ENCODE data around the gene PRG3. TPM values are rescaled to one million over a fixed set of nuclear protein-coding genes. Genes with fewer than 3 reads are reported as not detected.

PRG3 gene
- total RNA-seq, 6 experiments from 2014 or later = not detected

GRCh38 chr11:57392066-57392762, 11.3 kb upstream of the PRG3 start:
- no peak for DNase-seq
- H3K9me3 ChIP-seq = no peaks in the 10 kb centered on the region
- intact Hi-C loops (cut with DNase I) = no loop called here
- H3K4me3 ChIP-seq = no peak overlapping the region
- no peaks in the 10 kb centered on the region for H3K27me3 ChIP-seq
- no peak for TF ChIP-seq POLR2A (IDR thresholded peaks at IDR 0.05)
- no peak for TF ChIP-seq CTCF (IDR thresholded peaks at IDR 0.05)
- no peaks in the 10 kb centered on the region for H3K36me3 ChIP-seq
- H3K27ac ChIP-seq = no peak overlapping the region
- ATAC-seq = no peak
- H3K4me1 ChIP-seq = peaks cover 0 to 5% (median 0%) of the 10 kb centered on the region in 4 donors
- 75% methylated on average over 7 of the region's 8 CpGs for WGBS (ENCODE audit: insufficient coverage, low coverage, low lambda C conversion rate, missing lambda C conversion rate)

- no peak for TF ChIP-seq CTCF (IDR thresholded peaks at IDR 0.05)
- Histone ChIP-seq H3K27ac (no peak overlapping the region), H3K36me3 (no peaks in the 10 kb centered on the region), H3K27me3 (no peaks in the 10 kb centered on the region), H3K9me3 (no peaks in the 10 kb centered on the region), H3K4me1 (no peaks in the 10 kb centered on the region), H3K4me3 (no peak overlapping the region)
- WGBS (ENCODE audit: insufficient coverage, low coverage, low lambda C conversion rate, missing lambda C conversion rate) = 60% methylated on average over 2 of the region's 2 CpGs
- ATAC-seq (no peak), DNase-seq (no peak)
- intact Hi-C loops (cut with DNase I) = no loop called here
These were observed 10.6 kb upstream of the PRG3 start for GRCh38 chr11:57391539-57391938.

- Histone ChIP-seq H3K27ac (no peak overlapping the region), H3K4me1 (no peaks in the 10 kb centered on the region), H3K9me3 (no peaks in the 10 kb centered on the region), H3K36me3 (no peaks in the 10 kb centered on the region), H3K27me3 (no peaks in the 10 kb centered on the region), H3K4me3 (no peak overlapping the region)
- DNase-seq (no peak), ATAC-seq (no peak)
- 82% methylated on average over 3 of the region's 3 CpGs for WGBS (ENCODE audit: insufficient coverage, low coverage, low lambda C conversion rate, missing lambda C conversion rate)
- TF ChIP-seq CTCF (IDR thresholded peaks at IDR 0.05) (no peak), POLR2A (IDR thresholded peaks at IDR 0.05) (no peak)
- intact Hi-C loops (cut with DNase I) = no loop called here
These were observed 10.2 kb upstream of the PRG3 start for GRCh38 chr11:57391111-57391510.

- Histone ChIP-seq H3K4me3 (no peak within 1 kb of the TSS), H3K9me3 (no peaks in the 10 kb centered on the region), H3K4me1 (no peaks in the 10 kb centered on the region), H3K27me3 (no peaks in the 10 kb centered on the region), H3K27ac (no peak within 1 kb of the TSS), H3K36me3 (no peaks in the 10 kb centered on the region)
- ATAC-seq = no peak
- TF ChIP-seq POLR2A (IDR thresholded peaks at IDR 0.05) (no peak), CTCF (IDR thresholded peaks at IDR 0.05) (no peak)
- intact Hi-C loops (cut with DNase I) = no loop called here
- WGBS (ENCODE audit: insufficient coverage, low coverage, low lambda C conversion rate, missing lambda C conversion rate) = 80% methylated on average over 2 of the region's 2 CpGs
- DNase-seq = no peak
These were observed 9.6 kb upstream of the PRG3 start, which contains the start of gene PRG2 for GRCh38 chr11:57390535-57390934. Gene PRG2, minus strand, starts transcription at chr11:57390650. Its CDS starts 706 bp downstream, at chr11:57389944.

Data from right lobe of liver (tissue), 6 donors.